ENCODE data around the gene PNMA6E. TPM values are rescaled to one million over a fixed set of nuclear protein-coding genes. Genes with fewer than 3 reads are reported as not detected.
"Not testable (repeated sequence)": the region's sequence is repeated elsewhere in the genome, so short reads cannot be mapped to it uniquely, and the experiment has no call there.

The PNMA6E gene
- total RNA-seq, 1 donor from 2014 or later, result not detected

DNA sequence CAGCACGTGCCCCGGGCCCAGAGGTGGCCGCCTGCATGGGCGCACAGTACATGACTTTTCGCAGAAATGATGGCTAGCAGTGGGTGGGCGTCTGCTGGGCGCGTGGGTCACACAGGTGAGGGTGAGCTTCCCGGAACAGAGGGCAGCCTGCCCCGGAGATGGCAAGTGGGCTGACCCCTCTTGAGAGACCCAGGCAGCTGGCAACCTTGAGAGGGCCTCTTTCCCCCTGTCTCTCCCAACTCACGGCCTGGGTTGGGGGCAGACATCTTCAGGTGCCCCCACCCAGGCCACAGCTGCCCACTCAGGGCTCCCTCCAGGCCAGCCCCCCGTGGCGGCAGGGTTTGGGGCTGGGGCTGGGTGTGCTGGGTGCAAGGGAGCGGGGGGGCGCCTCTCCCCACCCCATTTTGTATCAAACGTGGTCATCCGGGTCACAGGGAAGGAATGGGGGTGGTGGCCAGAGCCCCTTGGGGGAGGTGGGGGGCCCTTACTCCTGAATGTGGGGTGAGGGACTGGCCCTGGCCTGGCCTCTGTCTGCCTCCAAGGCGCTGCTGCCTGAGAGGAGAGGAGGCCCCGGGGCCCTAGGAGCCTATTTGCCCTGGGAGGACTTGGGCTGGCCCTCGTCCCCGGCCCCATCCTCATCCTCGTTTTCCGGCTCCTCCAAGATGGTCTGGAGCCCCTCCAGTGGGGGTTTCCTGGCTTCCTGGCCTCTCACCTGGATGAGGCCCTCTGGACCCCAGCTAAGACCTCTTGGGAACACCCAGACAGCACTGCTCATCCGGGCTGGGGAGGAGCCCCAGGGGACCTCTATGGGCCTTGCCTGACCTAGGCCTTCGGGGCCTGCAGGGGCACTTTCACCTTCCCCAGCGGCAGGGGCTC, 4.6 kb downstream of the PNMA6E start:
- Mint-ChIP-seq H3K9me3 (peaks cover 2% of the 10 kb centered on the region), H3K36me3 (ENCODE audit: low read depth) (no peaks in the 10 kb centered on the region), H3K4me1 (peaks cover 6% of the 10 kb centered on the region), H3K27me3 (no peaks in the 10 kb centered on the region), H3K27ac (no peak overlapping the region), H3K4me3 (no peak overlapping the region)
- DNase-seq, result no peak
- ATAC-seq (ENCODE audit: low read depth), result no peak
- TF ChIP-seq, protein P1, sequence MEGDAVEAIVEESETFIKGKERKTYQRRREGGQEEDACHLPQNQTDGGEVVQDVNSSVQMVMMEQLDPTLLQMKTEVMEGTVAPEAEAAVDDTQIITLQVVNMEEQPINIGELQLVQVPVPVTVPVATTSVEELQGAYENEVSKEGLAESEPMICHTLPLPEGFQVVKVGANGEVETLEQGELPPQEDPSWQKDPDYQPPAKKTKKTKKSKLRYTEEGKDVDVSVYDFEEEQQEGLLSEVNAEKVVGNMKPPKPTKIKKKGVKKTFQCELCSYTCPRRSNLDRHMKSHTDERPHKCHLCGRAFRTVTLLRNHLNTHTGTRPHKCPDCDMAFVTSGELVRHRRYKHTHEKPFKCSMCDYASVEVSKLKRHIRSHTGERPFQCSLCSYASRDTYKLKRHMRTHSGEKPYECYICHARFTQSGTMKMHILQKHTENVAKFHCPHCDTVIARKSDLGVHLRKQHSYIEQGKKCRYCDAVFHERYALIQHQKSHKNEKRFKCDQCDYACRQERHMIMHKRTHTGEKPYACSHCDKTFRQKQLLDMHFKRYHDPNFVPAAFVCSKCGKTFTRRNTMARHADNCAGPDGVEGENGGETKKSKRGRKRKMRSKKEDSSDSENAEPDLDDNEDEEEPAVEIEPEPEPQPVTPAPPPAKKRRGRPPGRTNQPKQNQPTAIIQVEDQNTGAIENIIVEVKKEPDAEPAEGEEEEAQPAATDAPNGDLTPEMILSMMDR (IDR thresholded peaks at IDR 0.05), result no peak
- POLR2A ChIA-PET, result no interaction called here
- intact Hi-C loops (cut with micrococcal nuclease), result no loop called here
- CTCF ChIA-PET, result no interaction called here

DNA sequence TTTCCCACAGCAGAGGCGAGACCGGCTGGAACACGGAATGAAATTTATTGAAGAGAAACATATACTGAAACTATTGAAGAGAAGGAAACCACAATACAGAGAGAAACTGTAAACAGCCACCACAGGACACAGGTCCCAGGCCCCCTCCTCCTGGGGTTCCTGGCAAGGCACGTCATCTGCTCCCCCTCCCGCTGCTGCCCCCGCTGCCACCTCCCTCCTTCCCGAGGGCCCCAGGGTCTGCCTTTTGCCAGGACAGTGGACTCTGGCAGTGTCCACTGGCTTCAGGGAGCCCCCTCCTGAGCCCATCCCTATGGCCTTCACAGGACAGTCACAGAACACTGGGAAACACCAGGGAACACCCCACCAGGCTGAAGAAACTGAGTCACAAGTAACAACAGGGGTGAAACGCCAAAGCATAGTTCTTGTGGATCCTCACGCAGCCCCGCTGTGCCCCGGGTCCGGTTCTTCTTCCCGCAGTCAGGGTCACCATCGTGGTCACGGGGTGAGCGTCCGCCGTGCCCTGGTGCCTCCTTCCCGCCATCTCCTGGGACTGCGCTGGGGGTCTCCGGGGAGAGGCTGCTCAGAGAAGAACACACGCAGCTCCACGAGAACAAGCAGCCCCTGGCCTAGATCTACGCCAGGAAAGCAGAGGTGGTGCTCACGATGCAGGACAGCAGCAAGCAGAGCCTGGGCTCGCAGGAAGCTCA, 5.4 kb downstream of the PNMA6E start:
- DNase-seq (no peak), ATAC-seq (ENCODE audit: low read depth) (no peak)
- no peaks in the 10 kb centered on the region for H3K27me3 Mint-ChIP-seq
- intact Hi-C loops (cut with micrococcal nuclease), result no loop called here
- no peak overlapping the region for H3K4me3 Mint-ChIP-seq
- TF ChIP-seq, protein P1 (IDR thresholded peaks at IDR 0.05), result no peak
- H3K4me1 Mint-ChIP-seq, result peaks cover 6% of the 10 kb centered on the region
- H3K36me3 Mint-ChIP-seq (ENCODE audit: low read depth), result no peaks in the 10 kb centered on the region
- no peak overlapping the region for H3K27ac Mint-ChIP-seq
- CTCF ChIA-PET, result no interaction called here
- no peaks in the 10 kb centered on the region for H3K9me3 Mint-ChIP-seq
- POLR2A ChIA-PET, result no interaction called here

DNA sequence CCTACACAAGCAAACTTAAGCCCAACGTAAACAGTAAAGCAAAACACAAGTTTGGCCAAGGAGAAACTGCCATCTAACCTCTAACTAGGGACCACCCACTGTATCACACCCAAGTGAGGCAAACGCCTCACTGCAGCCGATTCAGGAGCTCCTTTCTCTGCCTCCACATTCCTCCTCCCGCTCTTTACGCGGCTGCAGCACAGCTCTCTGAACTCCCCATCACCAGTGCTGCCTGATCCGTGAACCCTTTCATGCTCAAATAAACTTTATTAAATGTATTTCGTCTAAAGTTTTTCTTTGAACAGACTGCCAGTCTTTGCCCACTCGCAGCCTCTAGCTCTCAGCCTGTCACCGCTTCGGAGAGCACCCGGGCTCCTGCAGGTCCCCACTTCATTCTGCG, 6.5 kb downstream of the PNMA6E start:
- Mint-ChIP-seq H3K4me1 (peaks cover 1% of the 10 kb centered on the region), H3K4me3 (no peak overlapping the region), H3K27ac (no peak overlapping the region), H3K9me3 (no peaks in the 10 kb centered on the region), H3K27me3 (no peaks in the 10 kb centered on the region), H3K36me3 (ENCODE audit: low read depth) (no peaks in the 10 kb centered on the region)
- DNase-seq, result no peak
- CTCF ChIA-PET, result no interaction called here
- ATAC-seq (ENCODE audit: low read depth), result no peak
- TF ChIP-seq, protein P1 (IDR thresholded peaks at IDR 0.05), result no peak
- POLR2A ChIA-PET, result no interaction called here
- intact Hi-C loops (cut with micrococcal nuclease), result no loop called here

DNA sequence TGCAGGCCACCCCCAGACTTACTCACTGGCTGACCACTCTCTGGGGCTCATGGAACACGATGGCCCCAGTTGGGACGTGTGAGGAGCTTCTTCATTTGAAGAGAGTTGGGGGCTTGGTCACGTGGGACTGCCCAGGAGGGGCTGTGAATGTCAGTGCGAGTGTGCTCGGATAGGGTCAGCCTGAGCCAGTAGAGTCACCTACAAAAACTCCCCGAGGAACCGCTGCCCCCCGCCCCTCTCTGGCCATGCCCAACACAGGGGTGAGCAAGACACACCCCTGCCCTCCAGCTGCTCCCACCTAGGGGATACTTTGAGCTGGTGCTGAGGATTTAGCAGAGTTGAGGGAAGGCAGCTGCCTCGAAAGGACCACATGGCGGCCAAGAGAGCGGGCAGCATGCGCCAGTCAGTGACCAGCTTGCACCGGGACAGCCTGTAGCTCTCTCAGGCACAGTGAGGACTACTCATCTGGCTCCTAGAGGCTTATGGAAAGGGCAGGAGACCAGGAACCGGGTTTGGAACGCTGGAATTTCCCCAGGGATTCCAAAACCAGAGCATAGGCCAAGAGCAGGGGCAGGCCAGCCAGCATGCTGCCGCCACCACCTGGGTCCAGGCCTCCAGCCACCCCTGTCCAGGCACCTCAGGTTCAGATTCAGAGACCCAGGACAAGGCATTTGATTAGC, 8.4 kb downstream of the PNMA6E start:
- H3K4me3 Mint-ChIP-seq, result no peak overlapping the region
- intact Hi-C loops (cut with micrococcal nuclease), result no loop called here
- POLR2A ChIA-PET, result no interaction called here
- DNase-seq (no peak), ATAC-seq (ENCODE audit: low read depth) (no peak)
- H3K36me3 Mint-ChIP-seq (ENCODE audit: low read depth), result no peaks in the 10 kb centered on the region
- no peak overlapping the region for H3K27ac Mint-ChIP-seq
- no peaks in the 10 kb centered on the region for H3K4me1 Mint-ChIP-seq
- H3K27me3 Mint-ChIP-seq, result no peaks in the 10 kb centered on the region
- H3K9me3 Mint-ChIP-seq, result no peaks in the 10 kb centered on the region
- CTCF ChIA-PET, result no interaction called here
- TF ChIP-seq, protein P1 (IDR thresholded peaks at IDR 0.05), result no peak

DNA sequence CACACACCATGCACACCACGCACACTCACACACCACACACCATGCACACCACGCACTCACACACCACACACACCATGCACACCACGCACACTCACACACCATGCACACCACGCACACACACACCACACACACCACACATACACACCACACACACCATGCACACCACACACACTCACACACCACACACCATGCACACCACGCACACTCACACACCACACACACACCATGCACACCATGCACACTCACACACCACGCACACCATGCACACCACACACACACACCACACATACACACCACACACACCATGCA, 11.7 kb downstream of the PNMA6E start:
- H3K4me3 Mint-ChIP-seq; POLR2A ChIA-PET; intact Hi-C loops (cut with micrococcal nuclease); DNase-seq; H3K4me1 Mint-ChIP-seq; H3K36me3 Mint-ChIP-seq (ENCODE audit: low read depth); ATAC-seq (ENCODE audit: low read depth); H3K9me3 Mint-ChIP-seq; H3K27ac Mint-ChIP-seq; H3K27me3 Mint-ChIP-seq; CTCF ChIA-PET: not testable (repeated sequence)

Measured in activated B cell treated with CpG ODN at 0.5 μM for 24 hours (primary cell).